Stimulated activated memory B cell treated with anti-CD40 and anti-IgM and Interleukin-4, amounts not matched to agents 10 μg/mL and 1 μg/mL and 100 μg/mL, for 72 hours (primary cell): ENCODE data around the gene EFCAB6.

Source experiments
- ATAC-seq: fragments of 150-1000 bp; cut with Tn5 transposase; 2 replicates; pipeline ENCODE4 v1.10.0; 2021
- H3K27ac Mint-ChIP-seq: one replicate; pipeline ENCODE4 v1.8.0; 2022; ENCODE audit warnings: mild to moderate bottlenecking, mixed read lengths
- H3K27me3 Mint-ChIP-seq: one replicate; pipeline ENCODE4 v1.8.0; 2022; ENCODE audit warnings: mixed read lengths
- H3K36me3 Mint-ChIP-seq: one replicate; pipeline ENCODE4 v1.8.0; 2022; ENCODE audit warnings: mixed read lengths
- H3K4me1 Mint-ChIP-seq: one replicate; pipeline ENCODE4 v1.8.0; 2022; ENCODE audit warnings: mixed read lengths
- H3K4me3 Mint-ChIP-seq: one replicate; pipeline ENCODE4 v1.8.0; 2022; ENCODE audit warnings: mild to moderate bottlenecking, moderate library complexity, mixed read lengths
- H3K9me3 Mint-ChIP-seq: one replicate; pipeline ENCODE4 v1.8.0; 2022; ENCODE audit warnings: mixed read lengths

EFCAB6 gene

DNA sequence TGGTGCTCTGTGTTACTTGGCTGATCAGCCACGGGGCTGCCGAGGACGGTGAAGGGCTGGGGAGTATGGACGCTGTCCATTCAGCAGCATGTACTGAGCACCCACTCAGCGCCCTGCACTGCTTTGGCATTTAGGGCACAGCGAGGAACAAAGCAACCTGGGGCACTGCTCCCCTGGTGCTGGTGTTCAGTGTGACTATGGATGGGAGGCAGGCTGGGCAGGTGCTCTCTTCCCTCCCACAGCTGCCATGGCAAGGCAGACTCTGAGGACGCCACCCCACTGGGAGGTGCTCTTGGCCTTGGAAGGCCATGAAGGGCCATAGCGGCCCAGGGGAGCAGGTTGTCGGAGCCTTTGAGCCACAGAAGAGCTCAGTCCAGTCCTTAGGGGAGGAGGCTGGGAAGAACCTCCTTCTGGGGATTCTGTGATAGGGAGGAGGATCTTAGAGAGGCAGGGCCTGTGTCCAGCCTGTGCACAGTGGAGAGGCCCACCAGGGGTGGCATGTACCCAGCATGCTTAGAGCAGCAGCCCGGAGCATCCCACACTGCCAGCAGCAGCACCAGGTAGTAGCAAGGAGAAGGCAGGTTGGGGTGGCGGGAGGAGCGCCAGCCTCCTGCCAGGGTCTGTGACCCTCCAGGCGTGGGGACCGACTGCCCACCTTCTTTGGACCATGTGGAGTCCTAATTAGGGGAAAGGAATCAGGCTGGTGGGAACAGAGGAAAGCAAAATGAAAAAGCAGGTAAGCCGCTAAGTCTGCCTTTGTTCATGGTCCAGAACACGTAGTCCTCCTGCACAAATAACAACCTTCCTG lies 258.4 kb downstream of the EFCAB6 start:
- Mint-ChIP-seq H3K27me3 (peaks cover 34% of the 10 kb centered on the region), H3K9me3 (no peaks in the 10 kb centered on the region), H3K27ac (no peak overlapping the region), H3K4me3 (no peak overlapping the region), H3K4me1 (no peaks in the 10 kb centered on the region), H3K36me3 (no peaks in the 10 kb centered on the region)
- ATAC-seq, result no peak

DNA sequence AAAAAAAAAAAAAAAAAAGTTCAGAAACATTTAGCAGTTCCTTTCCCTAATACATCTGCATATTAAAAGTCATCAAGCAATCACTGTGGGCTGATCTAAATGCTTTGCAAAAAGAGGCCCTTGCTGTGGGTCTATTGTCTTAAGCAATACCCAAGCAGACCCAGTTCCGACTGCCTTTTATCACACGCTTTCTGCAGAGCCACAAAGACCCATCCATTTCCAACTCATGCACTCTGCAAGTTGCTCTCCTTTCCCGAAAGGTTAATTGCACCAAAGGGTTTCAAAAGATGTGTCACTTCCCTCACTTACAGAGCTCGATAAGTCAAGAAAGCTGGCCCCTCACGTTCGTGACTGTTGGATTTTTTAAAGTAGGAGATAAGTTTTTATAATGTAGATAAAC lies 261.4 kb downstream of the EFCAB6 start:
- peaks cover 40% of the 10 kb centered on the region for H3K27me3 Mint-ChIP-seq
- H3K4me3 Mint-ChIP-seq, result no peak overlapping the region
- no peak overlapping the region for H3K27ac Mint-ChIP-seq
- ATAC-seq, result no peak
- H3K9me3 Mint-ChIP-seq, result no peaks in the 10 kb centered on the region
- no peaks in the 10 kb centered on the region for H3K4me1 Mint-ChIP-seq
- no peaks in the 10 kb centered on the region for H3K36me3 Mint-ChIP-seq

DNA sequence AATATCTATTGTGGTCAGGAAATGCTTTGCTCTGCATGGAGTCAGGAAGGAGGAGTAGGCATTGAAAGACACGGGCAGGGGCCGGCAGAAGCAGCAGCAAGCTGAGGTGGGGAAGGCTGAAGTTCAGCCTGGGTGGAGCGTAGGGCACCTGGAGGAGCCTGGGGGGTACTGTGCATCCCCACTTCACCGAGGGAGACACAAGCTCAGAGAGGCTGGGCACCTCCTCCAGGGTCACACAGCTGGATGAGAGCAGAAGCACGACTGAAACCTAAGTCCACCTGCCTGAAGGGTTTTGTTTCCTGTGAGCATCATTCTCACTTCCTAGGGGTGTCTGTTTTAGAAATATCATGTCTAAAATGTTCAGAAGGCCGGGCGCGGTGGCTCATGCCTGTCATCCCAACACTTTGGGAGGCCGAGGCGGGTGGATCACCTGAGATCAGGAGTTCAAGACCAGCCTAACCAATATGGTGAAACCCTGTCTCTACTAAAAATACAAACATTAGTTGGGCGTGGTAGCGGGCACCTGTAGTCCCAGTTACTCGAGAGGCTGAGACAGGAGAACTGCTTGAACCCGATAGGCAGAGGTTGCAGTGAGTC lies 262.0 kb downstream of the EFCAB6 start:
- Mint-ChIP-seq H3K27ac (no peak overlapping the region), H3K4me3 (no peak overlapping the region), H3K9me3 (no peaks in the 10 kb centered on the region), H3K4me1 (no peaks in the 10 kb centered on the region), H3K27me3 (peaks cover 34% of the 10 kb centered on the region), H3K36me3 (no peaks in the 10 kb centered on the region)
- ATAC-seq, result no peak

DNA sequence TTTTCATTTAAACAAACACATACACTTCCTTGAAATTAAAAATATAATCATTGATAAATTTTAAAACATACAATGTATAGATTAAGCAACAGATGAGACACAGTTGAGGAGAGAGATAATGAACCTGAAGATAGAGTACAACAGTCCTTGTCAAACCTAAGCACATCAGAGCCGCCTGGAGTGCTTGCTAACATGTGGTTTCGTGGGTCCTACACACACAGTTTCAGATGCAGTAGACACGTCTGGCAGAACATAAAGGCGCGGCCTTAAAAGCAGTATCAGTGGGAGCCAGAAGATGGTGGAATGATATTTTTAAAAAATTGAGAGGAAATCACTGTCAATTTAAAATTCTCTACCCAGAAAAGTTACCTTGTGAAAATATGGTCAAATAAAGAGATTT lies 265.9 kb downstream of the EFCAB6 start:
- no peak for ATAC-seq
- Mint-ChIP-seq H3K27ac (no peak overlapping the region), H3K4me3 (no peak overlapping the region), H3K9me3 (no peaks in the 10 kb centered on the region), H3K36me3 (no peaks in the 10 kb centered on the region), H3K27me3 (peaks cover 44% of the 10 kb centered on the region), H3K4me1 (no peaks in the 10 kb centered on the region)

DNA sequence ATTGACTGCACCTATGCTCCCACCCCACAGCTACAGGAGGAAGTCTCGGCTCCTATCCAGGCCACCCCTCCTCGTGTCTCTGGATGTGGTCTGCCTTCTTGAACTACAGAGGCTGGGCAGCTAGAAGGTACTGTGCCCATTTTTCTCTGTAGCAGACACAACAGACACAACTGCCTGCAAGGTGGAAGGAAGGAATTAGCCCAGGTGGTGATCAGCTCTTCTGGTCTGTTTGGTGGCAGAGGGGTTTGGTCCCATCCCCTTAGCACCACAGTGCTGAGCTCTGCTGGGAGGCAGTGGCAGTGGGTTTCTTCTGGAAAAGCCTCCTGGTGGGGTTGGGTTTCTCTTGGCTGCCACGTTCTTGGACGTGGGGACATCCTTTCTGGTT lies 267.8 kb downstream of the EFCAB6 start:
- no peak for ATAC-seq
- H3K4me3 Mint-ChIP-seq, result no peak overlapping the region
- H3K36me3 Mint-ChIP-seq, result no peaks in the 10 kb centered on the region
- H3K27me3 Mint-ChIP-seq, result peaks cover 44% of the 10 kb centered on the region
- no peaks in the 10 kb centered on the region for H3K4me1 Mint-ChIP-seq
- no peaks in the 10 kb centered on the region for H3K9me3 Mint-ChIP-seq
- H3K27ac Mint-ChIP-seq, result no peak overlapping the region

DNA sequence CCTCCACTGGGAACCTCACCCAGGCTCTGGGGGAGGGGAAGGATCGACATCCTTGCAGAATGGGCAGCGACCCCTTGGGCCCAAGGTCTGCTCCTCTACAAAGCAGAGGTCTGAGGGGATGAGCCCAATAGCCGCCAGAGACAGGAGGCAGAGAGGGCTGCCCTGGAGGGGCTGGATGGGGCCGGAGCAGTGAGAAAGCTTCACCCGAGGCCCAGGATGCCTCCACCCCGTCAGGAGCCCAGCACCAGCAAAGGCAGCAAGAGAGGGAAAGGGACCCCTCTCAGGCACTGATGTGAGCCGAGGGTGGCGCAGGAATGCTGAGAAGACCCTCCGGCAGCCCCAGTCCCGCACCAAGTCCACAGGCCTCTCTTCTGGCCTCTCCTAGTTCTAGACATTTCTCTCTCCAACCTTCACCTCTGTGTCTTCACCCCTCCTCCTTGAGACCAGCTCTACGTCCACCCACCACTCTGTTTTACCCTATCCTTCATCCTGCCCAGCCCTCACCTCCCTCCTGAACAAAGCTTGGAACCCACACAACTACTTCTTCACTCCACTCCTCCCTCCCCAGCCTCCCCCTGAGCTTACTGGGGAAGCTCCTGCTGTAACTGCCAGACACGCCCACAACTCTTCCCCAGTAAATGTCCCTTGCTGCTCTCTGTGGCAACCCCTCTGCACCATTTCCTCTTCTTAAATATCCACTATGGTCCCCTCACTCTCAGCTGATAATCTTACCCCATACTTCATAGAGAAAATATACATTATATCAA lies 268.4 kb downstream of the EFCAB6 start:
- Mint-ChIP-seq H3K27ac (no peak overlapping the region), H3K4me1 (no peaks in the 10 kb centered on the region), H3K4me3 (no peak overlapping the region), H3K9me3 (no peaks in the 10 kb centered on the region), H3K27me3 (peaks cover 44% of the 10 kb centered on the region), H3K36me3 (no peaks in the 10 kb centered on the region)
- ATAC-seq, result no peak

DNA sequence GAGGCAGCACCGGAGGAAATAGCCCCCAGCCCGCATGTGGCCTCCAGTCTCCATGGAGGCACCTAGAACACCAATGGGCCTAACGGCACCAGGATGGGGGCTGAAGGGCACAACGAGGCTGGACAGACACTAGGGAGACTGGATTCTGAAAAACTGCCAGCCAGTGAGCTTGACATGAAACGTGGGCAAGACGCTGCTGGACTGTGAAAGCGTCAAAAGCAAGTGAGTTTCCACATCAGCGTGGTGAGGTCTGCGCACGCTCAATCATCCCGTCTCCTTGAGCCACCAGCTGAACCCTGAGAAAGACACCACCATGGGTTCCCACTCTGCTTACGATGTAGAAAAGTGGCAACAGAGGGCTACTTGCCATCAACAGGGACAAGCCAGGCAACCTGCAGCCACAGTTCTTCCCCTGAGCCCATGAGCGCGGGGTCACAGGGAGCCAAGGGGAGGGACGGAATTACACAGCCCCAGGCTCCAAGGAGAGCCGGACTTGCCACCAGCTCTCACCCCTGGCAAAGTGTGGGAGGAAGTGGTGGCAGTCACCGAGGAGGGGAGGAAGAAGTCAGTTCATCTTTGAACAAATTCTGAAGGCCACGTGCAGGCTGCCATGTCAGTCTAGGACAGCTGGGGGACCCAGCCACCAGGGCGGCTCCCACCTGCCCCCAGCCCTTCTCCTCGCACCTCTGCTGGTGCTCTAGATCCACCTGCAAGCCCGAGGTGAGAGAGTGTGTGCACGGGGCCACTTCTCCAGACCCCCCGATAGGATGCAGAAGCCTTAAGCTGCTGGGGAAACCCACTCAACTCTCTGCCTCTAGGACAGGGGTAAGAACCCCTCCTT lies 269.2 kb downstream of the EFCAB6 start:
- Mint-ChIP-seq H3K27ac (no peak overlapping the region), H3K4me1 (no peaks in the 10 kb centered on the region), H3K4me3 (no peak overlapping the region), H3K9me3 (no peaks in the 10 kb centered on the region), H3K36me3 (no peaks in the 10 kb centered on the region), H3K27me3 (peaks cover 44% of the 10 kb centered on the region)
- ATAC-seq, result no peak

DNA sequence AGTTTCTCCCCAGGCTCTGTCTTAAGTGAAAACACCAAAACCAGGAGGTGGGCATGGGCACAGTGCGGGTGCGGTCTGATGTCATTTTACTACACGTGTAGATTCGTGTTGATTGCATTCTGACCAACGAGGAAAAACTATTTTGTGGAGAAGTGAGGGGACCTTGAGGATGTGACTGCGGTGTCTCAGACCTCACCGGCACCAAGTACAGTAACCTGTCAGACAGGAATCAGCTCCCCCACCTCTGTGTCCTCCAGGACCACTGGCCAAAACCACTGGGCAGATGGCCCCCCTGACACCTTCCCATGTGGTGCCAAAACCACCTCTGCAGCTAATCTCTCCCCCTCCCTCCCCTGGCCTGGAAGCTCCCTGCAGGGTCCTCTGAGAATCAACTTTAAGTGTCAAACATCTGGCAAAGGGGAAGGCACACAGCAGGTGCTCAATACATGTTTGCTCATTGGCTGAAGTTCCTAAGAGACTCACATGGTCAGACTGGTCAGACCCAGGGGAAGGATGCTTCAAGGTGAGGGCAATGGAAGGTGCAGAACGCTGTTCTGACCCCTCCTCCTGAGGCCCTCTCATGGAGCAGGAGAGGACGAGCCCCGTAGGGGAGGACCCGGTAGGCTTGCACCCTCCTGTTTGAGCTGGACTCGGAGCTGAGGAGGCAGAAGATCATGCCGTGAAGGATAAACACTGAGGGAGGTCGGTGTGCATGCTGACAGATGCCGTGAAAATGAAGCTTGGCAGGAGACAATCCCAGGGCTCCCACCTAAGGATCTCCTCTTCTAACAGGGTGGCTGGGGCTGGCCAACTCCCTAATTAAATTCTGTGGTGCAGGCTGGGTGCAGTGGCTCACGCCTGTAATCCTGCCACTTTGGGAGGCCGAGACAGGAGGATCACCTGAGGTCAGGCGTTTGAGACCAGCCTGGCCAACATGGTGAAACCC lies 270.4 kb downstream of the EFCAB6 start:
- Mint-ChIP-seq H3K9me3 (no peaks in the 10 kb centered on the region), H3K4me3 (no peak overlapping the region), H3K4me1 (no peaks in the 10 kb centered on the region), H3K27me3 (peaks cover 36% of the 10 kb centered on the region), H3K27ac (no peak overlapping the region), H3K36me3 (no peaks in the 10 kb centered on the region)
- ATAC-seq, result no peak

DNA sequence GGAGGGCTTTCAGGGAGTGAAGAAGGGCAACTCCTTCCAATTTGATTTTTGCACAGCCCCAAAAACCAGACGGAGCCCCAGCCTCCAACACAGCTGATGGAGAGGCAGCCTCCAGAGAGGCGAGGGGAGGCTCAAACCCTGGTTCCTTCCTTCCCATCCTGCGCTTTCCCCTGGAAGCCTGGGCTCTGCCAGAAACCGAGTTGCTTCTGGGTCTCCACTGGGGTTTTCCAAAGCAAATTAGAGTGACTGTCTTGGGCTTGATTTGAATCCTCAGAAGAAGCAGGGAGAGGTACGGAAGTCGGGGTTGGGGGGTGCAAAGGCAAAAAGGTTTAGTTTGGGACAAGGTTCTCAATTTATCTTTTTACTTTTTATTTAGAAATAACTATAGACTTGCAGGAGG lies 271.1 kb downstream of the EFCAB6 start:
- no peaks in the 10 kb centered on the region for H3K36me3 Mint-ChIP-seq
- no peaks in the 10 kb centered on the region for H3K4me1 Mint-ChIP-seq
- no peak for ATAC-seq
- H3K4me3 Mint-ChIP-seq, result no peak overlapping the region
- H3K27me3 Mint-ChIP-seq, result peaks cover 33% of the 10 kb centered on the region
- no peaks in the 10 kb centered on the region for H3K9me3 Mint-ChIP-seq
- H3K27ac Mint-ChIP-seq, result no peak overlapping the region

DNA sequence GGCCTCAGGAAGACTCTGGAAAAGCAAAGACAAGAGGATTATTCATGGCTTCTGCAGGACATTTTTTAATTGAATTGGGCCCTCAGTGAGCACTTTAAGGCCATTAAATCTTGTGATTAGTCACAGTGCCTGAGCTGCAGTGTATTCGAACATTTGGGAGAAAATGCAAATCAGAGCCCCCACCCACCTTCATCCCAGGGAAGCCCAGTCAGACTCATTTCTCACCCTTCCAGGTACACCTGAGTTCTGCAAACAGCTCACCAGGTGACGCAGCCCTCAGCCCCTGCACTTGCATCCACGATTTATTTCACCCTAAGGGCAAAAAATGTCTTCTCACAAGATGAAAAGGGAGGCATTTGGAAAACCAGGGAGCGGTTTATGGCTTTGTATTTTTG lies 271.6 kb downstream of the EFCAB6 start:
- no peaks in the 10 kb centered on the region for H3K9me3 Mint-ChIP-seq
- H3K4me1 Mint-ChIP-seq, result no peaks in the 10 kb centered on the region
- no peaks in the 10 kb centered on the region for H3K36me3 Mint-ChIP-seq
- peaks cover 37% of the 10 kb centered on the region for H3K27me3 Mint-ChIP-seq
- ATAC-seq, result no peak
- no peak overlapping the region for H3K4me3 Mint-ChIP-seq
- H3K27ac Mint-ChIP-seq, result no peak overlapping the region

DNA sequence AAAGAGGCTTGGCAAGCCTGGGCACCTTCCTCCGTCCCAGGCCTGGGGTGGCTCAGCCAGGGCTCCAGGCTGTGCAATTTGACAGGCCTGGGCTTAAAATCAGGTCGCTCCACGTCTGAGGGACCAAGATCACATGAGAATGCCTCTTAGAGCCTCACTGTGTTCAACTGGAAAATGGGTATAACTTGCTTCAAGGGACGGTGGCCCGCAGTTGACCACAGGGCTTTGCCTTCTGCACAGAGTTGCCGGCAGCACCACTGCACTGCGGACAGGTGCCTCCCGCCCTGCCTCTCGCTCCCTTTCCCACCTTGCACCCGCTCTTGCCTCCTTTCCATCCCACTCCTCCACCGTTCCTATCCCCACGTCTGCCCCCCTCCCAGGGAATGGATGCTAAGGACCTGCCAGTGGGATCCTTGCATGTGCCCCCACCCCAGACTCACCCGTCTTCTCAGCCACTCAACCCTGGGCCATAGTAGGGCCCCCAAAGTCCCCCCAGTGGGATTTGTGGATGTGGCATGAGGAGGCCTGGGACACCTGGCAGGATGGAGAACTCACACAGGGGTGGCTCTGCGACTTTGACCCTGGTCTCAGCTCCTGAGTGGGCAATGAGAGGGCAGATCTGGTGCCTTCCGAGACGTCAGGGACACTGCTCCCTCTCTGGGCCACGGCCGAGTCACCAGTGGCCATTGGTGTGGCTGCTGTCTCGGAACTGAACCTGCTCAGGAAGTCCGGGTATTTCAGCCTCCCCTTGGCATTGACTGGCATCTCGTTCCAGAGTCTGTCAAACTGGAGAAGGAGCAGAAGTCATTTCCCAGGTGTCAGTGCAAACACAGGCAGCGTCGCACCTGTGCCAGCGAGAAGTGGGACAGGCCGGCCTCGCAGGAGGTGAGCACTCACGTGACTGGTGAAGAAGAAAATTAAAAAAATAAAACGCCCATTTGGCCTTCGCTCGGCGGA lies 272.3 kb downstream of the EFCAB6 start:
- ATAC-seq, result no peak
- Mint-ChIP-seq H3K27me3 (peaks cover 44% of the 10 kb centered on the region), H3K27ac (no peak overlapping the region), H3K9me3 (no peaks in the 10 kb centered on the region), H3K4me3 (no peak overlapping the region), H3K36me3 (no peaks in the 10 kb centered on the region), H3K4me1 (no peaks in the 10 kb centered on the region)

DNA sequence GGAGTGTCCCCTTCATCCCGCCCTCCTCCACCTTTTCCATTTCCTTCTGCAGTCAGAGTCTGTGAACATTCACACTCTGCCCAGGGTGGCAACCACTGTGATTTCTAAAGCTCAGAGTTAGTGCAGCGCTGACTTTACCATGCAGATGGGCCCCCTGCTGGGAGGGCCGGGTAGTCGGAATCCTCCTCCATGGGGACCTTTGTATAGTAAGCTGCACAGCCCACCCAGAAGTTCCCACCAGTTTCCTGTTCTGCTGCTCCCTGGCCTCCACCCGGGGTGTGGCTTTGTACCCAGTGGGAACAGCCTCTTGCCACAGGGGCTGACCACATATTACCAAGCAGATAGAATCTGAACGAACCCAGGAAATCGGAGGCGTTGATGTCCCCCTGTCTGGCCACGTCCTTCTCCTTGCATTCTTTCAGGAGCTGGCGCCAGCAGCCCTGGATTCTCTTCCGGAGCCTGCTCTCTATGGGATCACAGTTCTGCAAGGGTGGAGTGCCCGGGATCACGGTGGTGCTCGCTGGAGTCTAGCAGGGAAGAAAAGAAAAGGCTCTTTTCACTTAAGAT lies 275.0 kb downstream of the EFCAB6 start:
- no peak overlapping the region for H3K4me3 Mint-ChIP-seq
- no peaks in the 10 kb centered on the region for H3K36me3 Mint-ChIP-seq
- no peaks in the 10 kb centered on the region for H3K9me3 Mint-ChIP-seq
- H3K27me3 Mint-ChIP-seq, result peaks cover 32% of the 10 kb centered on the region
- no peak overlapping the region for H3K27ac Mint-ChIP-seq
- ATAC-seq, result no peak
- H3K4me1 Mint-ChIP-seq, result no peaks in the 10 kb centered on the region

DNA sequence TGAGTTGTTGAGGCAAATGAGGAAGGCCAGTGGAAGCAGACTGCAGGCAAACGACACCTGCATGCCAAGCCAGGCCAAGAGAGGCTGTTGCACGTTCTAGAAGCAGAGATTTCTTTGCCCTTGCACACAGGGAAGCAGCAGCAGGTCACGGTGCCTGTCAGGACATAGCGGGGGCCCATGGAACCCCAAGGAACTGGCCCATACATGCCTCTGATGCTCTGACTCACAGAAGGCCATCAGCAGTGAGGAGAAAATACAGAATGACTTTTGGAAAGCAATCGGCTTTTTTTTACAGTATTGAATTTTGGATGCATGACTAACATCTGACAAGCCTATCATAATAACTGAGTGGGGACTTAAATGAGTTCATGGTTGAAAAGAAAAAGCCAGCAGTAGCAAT lies 276.4 kb downstream of the EFCAB6 start:
- no peak overlapping the region for H3K27ac Mint-ChIP-seq
- H3K9me3 Mint-ChIP-seq, result no peaks in the 10 kb centered on the region
- H3K27me3 Mint-ChIP-seq, result peaks cover 23% of the 10 kb centered on the region
- H3K36me3 Mint-ChIP-seq, result no peaks in the 10 kb centered on the region
- H3K4me3 Mint-ChIP-seq, result no peak overlapping the region
- H3K4me1 Mint-ChIP-seq, result no peaks in the 10 kb centered on the region
- no peak for ATAC-seq
